ENCODE measurements around the gene STMP1. TPM values are rescaled to one million over a fixed set of nuclear protein-coding genes. Genes with fewer than 3 reads are reported as not detected.
"Not testable (repeated sequence)": the region's sequence is repeated elsewhere in the genome, so short reads cannot be mapped to it uniquely, and the experiment has no call there.

STMP1 gene
- polyA plus RNA-seq, 12 donors: 41.6 to 192 (median 52.0) TPM

- DNase-seq: no peak
Observed at GRCh38 chr7:135687466-135687865, 25.2 kb downstream of the STMP1 start.

- DNase-seq: no peak
Observed at GRCh38 chr7:135690566-135690965, 28.3 kb downstream of the STMP1 start.

- no peak for DNase-seq
Observed at GRCh38 chr7:135692055-135692454, 29.7 kb downstream of the STMP1 start.

DNA sequence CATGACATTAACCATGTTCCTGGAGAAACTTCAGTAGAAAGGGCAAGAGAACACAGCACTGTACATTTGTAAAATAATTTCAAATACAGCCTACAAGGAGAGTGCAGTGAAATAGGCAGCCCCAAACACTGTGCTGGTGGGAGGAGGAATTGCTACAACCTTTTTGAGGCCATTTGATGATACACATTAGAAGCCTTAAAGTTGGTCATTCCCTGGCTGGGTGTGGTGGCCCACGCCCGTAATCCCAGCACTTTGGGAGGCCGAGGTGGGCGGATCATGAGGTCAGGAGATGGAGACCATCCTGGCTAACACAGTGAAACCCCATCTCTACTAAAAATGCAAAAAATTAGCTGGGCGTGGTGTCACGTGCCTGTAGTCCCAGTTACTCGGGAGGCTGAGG lies 30.3 kb downstream of the STMP1 start:
- not testable (repeated sequence) for DNase-seq

- DNase-seq: no peak
Observed at GRCh38 chr7:135693558-135693957, 31.2 kb downstream of the STMP1 start.

- no peak for DNase-seq
Observed at GRCh38 chr7:135697276-135698049, 35.1 kb downstream of the STMP1 start.

DNA sequence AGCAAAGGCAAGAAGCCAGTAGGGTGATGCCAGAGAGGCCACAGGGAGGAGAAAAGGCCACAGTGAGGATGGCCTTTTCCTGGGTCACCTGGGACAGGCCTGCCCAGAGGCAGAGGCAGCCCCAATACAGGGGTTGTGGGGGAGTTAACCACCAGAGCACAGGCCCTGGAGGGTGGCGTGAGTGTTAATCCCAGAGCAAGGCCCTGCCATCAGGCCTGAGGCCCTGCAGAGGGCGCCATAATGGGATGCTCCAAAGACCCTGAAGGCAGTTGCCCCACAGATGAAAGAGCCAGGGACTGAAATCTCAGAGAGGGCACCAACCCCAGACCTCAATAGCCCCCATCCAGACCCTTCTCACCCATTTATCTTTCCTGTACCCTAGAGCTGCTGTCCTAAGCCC lies 41.8 kb downstream of the STMP1 start:
- DNase-seq: no peak

GRCh38 chr7:135704698-135705097 lies 42.4 kb downstream of the STMP1 start:
- DNase-seq: no peak

DNA sequence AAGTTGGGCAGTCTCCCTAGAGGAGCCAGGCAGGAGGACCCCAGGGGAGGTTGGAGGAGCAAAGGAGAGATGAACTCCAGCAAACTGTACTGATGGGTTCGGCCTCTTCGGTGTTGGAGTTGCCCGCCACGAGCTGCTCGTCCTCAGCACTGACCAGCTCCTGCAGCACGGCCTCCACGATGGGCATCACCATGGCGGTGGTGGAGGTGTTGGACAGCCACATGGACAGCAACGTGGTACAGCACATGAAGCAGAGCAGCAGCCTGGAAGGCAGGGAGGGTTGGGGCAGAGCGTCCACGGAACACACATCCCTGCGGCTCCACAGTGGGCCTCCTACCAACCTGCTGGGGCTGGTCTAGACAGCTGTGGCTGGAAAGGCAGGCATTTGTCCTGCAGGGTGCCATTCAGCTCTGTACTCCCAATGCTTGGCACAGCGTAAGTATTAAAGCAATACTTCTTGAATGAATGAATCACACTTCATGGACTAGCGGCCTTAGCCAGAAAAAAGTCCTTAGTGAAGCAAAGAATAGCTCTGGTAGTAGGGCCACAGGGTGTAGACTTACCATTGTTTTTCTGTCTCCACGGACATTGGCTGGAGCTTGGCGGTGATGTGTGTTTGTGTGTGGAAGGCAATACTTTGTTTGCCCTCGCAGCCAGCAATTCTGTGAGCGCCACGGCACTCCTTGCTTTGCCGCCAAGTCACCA lies 43.9 kb downstream of the STMP1 start:
- DNase-seq: no peak

DNA sequence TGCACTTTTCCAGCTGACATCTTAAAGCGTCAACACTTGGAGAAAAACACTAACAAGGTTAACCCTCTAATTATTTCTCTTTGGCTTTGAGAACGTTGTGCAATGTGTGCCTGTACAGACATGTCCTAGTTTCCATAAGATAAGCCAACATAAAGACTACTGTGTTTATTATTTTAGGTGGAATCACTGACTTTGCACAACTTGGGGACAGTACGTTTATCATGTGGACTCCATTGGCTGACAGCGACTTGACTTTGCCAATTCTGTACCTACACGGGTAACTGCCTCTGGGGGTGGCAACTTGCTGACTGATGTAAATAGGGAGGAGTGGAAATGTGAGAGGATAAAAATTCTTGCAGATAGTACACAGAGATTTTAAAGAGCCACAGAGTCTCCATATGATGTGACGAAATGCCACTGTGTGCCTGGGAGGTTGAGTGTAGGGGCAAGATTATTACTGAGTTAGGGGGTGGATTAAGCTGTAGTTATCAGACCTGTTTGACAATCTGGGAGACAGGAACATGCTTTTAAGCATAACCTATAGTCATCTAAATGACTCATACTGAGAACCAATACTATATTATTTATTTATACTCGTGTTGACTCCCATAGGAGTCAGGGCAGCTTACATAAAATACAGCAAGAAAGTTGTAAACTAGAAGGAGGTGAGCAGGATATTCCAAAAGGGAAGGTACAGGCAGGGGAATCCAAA lies 44.7 kb downstream of the STMP1 start:
- no peak for DNase-seq

DNA sequence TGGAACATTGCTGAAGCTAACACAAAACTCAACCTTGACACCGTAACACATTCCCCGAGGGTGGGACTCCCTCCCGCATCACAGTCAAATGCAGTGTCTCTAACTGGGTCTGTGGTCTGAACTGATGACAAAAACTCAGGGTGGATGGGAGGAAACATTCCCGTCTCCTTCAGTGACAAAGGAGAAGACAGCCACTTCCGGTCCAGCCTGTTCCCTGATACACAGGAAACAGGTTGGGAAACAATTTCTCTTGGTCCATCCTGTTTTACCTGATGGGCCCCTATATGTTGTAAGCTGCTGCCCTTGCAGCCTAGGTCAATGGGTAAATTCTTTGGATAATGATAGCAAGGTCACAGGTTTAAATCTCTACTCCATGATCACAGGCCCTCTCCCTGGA lies 45.3 kb downstream of the STMP1 start:
- DNase-seq: no peak

- no peak for DNase-seq
Observed at GRCh38 chr7:135708041-135708440, 45.7 kb downstream of the STMP1 start.

DNA sequence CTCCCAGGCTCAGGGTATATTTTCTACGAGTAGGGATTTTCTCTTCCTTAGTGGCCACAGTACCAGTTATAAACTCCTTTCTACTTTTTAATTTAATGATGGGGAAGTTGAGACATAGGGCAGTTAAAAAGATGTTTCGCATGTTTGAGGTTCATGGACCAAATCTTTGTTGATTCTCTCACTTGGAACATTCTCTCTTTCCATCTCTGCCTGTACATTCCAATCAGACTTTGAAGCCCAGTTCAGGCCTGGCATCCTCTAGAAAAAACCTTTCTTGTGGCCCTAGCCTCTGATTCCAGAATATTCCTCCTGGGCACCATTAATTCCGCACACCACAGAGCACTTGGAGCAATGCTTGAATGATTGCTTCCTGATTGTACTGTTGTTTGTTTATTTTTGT lies 47.2 kb downstream of the STMP1 start:
- DNase-seq: no peak

- no peak for DNase-seq
Observed at GRCh38 chr7:135710417-135711138, 48.3 kb downstream of the STMP1 start.

- no peak for DNase-seq
Observed at GRCh38 chr7:135711139-135711469, 48.8 kb downstream of the STMP1 start.

DNA sequence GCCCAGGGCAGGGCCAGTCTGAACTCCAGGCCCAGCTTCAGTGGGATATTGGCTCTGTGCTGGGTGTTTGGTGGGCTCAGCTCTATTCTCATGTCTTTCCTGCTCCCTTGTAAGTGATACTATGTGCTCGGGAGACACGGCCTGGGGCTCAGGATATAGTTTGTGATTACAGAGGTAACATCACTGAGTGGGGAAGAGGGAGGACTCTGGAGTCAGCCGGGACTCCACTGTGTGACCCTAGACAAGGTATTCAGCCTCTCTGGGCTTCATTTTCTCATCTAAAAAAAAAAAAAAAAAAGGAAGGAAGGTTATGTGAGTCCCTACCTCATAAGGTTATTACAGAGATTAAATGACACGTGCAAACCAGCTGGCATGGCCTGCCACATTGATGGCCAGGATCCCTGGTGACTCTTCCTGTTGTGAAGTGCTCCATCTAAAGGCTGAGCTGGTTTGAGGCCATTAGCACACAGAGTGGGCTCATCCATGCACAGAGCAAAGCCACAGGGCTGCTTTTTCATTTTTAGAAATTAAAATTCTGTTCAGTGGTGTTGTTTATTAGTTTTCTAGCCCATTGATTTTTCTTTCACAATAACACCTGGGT lies 50.0 kb downstream of the STMP1 start:
- no peak for DNase-seq

DNA sequence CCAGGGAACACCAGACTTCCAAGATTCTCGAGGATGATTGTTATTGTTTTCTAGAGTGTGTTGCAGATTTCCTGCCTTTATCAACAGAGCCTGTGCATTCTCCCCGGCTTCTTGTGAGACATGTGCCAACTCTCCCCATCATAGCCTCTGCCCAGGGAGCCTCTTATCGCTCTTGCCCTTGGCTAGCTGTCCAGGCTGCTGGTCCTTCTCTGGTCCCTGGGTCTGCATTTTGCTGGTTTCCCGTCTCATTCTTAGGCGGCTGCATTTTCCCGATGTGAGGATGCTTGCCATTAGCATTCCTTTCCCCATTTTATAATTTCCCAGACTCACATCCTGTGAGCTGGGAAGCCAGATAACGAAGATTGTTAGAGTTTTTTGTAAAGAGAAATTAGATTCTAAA lies 50.5 kb downstream of the STMP1 start:
- no peak for DNase-seq

DNA sequence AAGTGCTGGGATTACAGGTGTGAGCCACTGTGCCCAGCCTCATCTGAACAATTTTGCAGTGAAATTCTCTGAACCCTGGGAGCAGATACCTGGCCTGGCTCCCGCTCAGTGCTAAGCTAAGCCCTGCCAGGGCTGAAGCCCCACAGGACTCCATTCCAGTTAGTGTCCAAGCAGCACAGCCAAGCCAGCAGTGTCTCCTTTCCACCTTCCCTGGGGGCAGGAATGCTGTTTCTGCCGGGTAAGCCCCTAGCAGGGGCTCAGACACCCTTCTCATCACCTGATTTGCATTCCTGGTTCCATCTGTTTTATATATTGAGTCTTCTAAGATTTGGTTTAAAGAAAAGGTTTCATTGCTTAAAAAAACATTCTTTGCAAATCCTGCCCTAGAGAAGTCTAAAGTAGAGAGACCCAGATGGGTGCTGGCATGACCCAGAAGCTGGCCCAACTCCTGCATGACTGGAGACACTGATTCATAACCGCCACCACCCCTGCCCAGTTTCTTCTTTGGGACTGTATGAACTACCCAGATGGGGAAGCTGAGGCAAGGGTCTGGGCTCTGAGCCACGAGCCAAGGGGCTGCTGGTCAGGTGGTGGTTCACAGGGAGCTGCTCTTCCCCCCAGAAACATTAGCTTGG lies 51.6 kb downstream of the STMP1 start:
- no peak for DNase-seq

DNA sequence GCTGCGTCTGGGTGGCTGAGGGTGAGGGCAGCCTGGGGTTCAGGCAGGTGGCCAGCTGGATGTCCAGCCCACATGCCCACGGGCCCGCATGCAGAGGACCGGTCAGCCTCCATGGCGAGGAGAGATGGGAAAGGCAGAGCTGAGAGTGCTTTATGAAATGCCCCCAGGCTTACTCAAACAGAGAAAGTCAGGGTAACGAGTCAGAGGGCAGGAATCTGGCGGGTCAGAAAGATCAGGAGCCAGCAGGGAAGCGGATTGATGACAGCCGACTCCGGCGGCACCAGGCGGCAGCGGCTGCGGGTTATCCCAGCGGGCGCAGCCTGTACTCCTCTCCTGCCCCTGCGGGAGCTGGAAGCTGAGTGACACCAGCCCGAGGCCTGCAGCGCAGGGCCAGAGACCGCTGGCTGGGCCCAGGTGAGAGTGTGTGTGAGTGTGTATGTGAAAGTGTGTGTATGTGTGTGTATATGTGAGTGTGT lies 52.3 kb downstream of the STMP1 start:
- DNase-seq: no peak

GRCh38 chr7:135715055-135715522 lies 52.8 kb downstream of the STMP1 start:
- no peak for DNase-seq

- no peak for DNase-seq
Observed at GRCh38 chr7:135715673-135716072, 53.4 kb downstream of the STMP1 start.

All from muscle of arm (tissue), 12 donors.